ENCODE measurements around the gene THSD4. TPM values are rescaled to one million over a fixed set of nuclear protein-coding genes. Genes with fewer than 3 reads are reported as not detected.

The THSD4 gene
- total RNA-seq, 2 experiments from 2014 or later, result not detected

- intact Hi-C loops (cut with DNase I, micrococcal nuclease), result no loop called here
- DNase-seq (no peak), ATAC-seq (ENCODE audit: poor library complexity) (no peak)
- Mint-ChIP-seq H3K4me1 (ENCODE audit: low read depth) (no peaks in the 10 kb centered on the region), H3K27ac (no peak overlapping the region), H3K27me3 (peaks cover 5% of the 10 kb centered on the region), H3K9me3 (peaks cover 1% of the 10 kb centered on the region), H3K36me3 (ENCODE audit: low read depth) (no peaks in the 10 kb centered on the region), H3K4me3 (no peak overlapping the region)
- ChIA-PET POLR2A (no interaction called here), CTCF (no interaction called here)
- H3K9me3 ChIP-seq (ENCODE audit: control insufficient read depth in 1 of 2, insufficient read depth in 1 of 2, low read length in 2 of 2), result no peaks in the 10 kb centered on the region
- TF ChIP-seq CTCF (IDR thresholded peaks at IDR 0.05), result no peak
- H3K4me1 ChIP-seq (ENCODE audit: insufficient read depth, low read length), result no peaks in the 10 kb centered on the region
- H3K36me3 ChIP-seq (ENCODE audit: insufficient read depth, low read length), result no peaks in the 10 kb centered on the region
- no peaks in the 10 kb centered on the region for H3K27me3 ChIP-seq (ENCODE audit: control insufficient read depth in 1 of 2, insufficient read depth in 2 of 2, low read length in 2 of 2)
- H3K27ac ChIP-seq (ENCODE audit: low read depth in 1 of 2, low read length in 2 of 2), result no peak overlapping the region
- H3K4me3 ChIP-seq (ENCODE audit: low read length), result no peak overlapping the region
These were observed 197.0 kb downstream of the THSD4 start for GRCh38 chr15:71312194-71312708.

GRCh38 chr15:71312731-71313460, 197.6 kb downstream of the THSD4 start:
- ChIA-PET CTCF (no interaction called here), POLR2A (no interaction called here)
- H3K4me3 Mint-ChIP-seq, result no peak overlapping the region
- peaks cover 5% of the 10 kb centered on the region for H3K27me3 Mint-ChIP-seq
- Histone ChIP-seq H3K9me3 (ENCODE audit: control insufficient read depth in 1 of 2, insufficient read depth in 1 of 2, low read length in 2 of 2) (no peaks in the 10 kb centered on the region), H3K27me3 (ENCODE audit: control insufficient read depth in 1 of 2, insufficient read depth in 2 of 2, low read length in 2 of 2) (no peaks in the 10 kb centered on the region), H3K4me3 (ENCODE audit: low read length) (no peak overlapping the region), H3K36me3 (ENCODE audit: insufficient read depth, low read length) (no peaks in the 10 kb centered on the region), H3K27ac (ENCODE audit: low read depth in 1 of 2, low read length in 2 of 2) (no peak overlapping the region), H3K4me1 (ENCODE audit: insufficient read depth, low read length) (no peaks in the 10 kb centered on the region)
- H3K36me3 Mint-ChIP-seq (ENCODE audit: low read depth), result no peaks in the 10 kb centered on the region
- no peak for TF ChIP-seq CTCF (IDR thresholded peaks at IDR 0.05)
- intact Hi-C loops (cut with DNase I, micrococcal nuclease), result no loop called here
- ATAC-seq (ENCODE audit: poor library complexity) (no peak), DNase-seq (no peak)
- no peaks in the 10 kb centered on the region for H3K4me1 Mint-ChIP-seq (ENCODE audit: low read depth)
- H3K27ac Mint-ChIP-seq, result no peak overlapping the region
- peaks cover 1% of the 10 kb centered on the region for H3K9me3 Mint-ChIP-seq

- Mint-ChIP-seq H3K9me3 (peaks cover 1% of the 10 kb centered on the region), H3K36me3 (ENCODE audit: low read depth) (no peaks in the 10 kb centered on the region), H3K4me1 (ENCODE audit: low read depth) (no peaks in the 10 kb centered on the region), H3K27ac (no peak overlapping the region), H3K4me3 (no peak overlapping the region), H3K27me3 (peaks cover 5% of the 10 kb centered on the region)
- ChIA-PET CTCF (no interaction called here), POLR2A (no interaction called here)
- no peak for ATAC-seq (ENCODE audit: poor library complexity)
- no peak for TF ChIP-seq CTCF (IDR thresholded peaks at IDR 0.05)
- intact Hi-C loops (cut with DNase I, micrococcal nuclease), result no loop called here
- Histone ChIP-seq H3K9me3 (ENCODE audit: control insufficient read depth in 1 of 2, insufficient read depth in 1 of 2, low read length in 2 of 2) (no peaks in the 10 kb centered on the region), H3K36me3 (ENCODE audit: insufficient read depth, low read length) (no peaks in the 10 kb centered on the region), H3K27me3 (ENCODE audit: control insufficient read depth in 1 of 2, insufficient read depth in 2 of 2, low read length in 2 of 2) (no peaks in the 10 kb centered on the region), H3K4me1 (ENCODE audit: insufficient read depth, low read length) (no peaks in the 10 kb centered on the region), H3K4me3 (ENCODE audit: low read length) (no peak overlapping the region), H3K27ac (ENCODE audit: low read depth in 1 of 2, low read length in 2 of 2) (no peak overlapping the region)
- no peak for DNase-seq
These were observed 198.5 kb downstream of the THSD4 start for GRCh38 chr15:71313806-71314205.

Measured in CD4-positive, alpha-beta T cell (primary cell).